Measurements from ENCODE around the gene CGB7. TPM values are rescaled to one million over a fixed set of nuclear protein-coding genes. Genes with fewer than 3 reads are reported as not detected.

Gene CGB7
- total RNA-seq, 1 experiment from 2014 or later = 0.95 TPM

GRCh38 chr19:49061445-49061844, 3.9 kb upstream of the CGB7 start:
- no peak for DNase-seq (ENCODE audit: low read depth, low spot score)
- H3K4me1 ChIP-seq (ENCODE audit: control insufficient read depth, insufficient read depth, low read length) = peaks cover 4% of the 10 kb centered on the region; the same call in 1 of the 2 replicates
- no peak overlapping the region for H3K4me3 ChIP-seq (ENCODE audit: low read depth in 2 of 2, low read length in 2 of 2)
- H3K27me3 ChIP-seq (ENCODE audit: control insufficient read depth, insufficient read depth, low read length) = no peaks in the 10 kb centered on the region
- TF ChIP-seq SIN3A (IDR thresholded peaks at IDR 0.05; ENCODE audit: borderline replicate concordance, insufficient read depth, low read depth, low read length) = no peak
- TF ChIP-seq POLR2AphosphoS5 (IDR thresholded peaks at IDR 0.05; ENCODE audit: low read depth, low read length) = no peak
- TF ChIP-seq TCF7L2 (IDR thresholded peaks at IDR 0.05; ENCODE audit: low read depth, low read length) = no peak
- TF ChIP-seq, protein P1, sequence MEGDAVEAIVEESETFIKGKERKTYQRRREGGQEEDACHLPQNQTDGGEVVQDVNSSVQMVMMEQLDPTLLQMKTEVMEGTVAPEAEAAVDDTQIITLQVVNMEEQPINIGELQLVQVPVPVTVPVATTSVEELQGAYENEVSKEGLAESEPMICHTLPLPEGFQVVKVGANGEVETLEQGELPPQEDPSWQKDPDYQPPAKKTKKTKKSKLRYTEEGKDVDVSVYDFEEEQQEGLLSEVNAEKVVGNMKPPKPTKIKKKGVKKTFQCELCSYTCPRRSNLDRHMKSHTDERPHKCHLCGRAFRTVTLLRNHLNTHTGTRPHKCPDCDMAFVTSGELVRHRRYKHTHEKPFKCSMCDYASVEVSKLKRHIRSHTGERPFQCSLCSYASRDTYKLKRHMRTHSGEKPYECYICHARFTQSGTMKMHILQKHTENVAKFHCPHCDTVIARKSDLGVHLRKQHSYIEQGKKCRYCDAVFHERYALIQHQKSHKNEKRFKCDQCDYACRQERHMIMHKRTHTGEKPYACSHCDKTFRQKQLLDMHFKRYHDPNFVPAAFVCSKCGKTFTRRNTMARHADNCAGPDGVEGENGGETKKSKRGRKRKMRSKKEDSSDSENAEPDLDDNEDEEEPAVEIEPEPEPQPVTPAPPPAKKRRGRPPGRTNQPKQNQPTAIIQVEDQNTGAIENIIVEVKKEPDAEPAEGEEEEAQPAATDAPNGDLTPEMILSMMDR (IDR thresholded peaks at IDR 0.05) = no peak
- TF ChIP-seq, protein P2, sequence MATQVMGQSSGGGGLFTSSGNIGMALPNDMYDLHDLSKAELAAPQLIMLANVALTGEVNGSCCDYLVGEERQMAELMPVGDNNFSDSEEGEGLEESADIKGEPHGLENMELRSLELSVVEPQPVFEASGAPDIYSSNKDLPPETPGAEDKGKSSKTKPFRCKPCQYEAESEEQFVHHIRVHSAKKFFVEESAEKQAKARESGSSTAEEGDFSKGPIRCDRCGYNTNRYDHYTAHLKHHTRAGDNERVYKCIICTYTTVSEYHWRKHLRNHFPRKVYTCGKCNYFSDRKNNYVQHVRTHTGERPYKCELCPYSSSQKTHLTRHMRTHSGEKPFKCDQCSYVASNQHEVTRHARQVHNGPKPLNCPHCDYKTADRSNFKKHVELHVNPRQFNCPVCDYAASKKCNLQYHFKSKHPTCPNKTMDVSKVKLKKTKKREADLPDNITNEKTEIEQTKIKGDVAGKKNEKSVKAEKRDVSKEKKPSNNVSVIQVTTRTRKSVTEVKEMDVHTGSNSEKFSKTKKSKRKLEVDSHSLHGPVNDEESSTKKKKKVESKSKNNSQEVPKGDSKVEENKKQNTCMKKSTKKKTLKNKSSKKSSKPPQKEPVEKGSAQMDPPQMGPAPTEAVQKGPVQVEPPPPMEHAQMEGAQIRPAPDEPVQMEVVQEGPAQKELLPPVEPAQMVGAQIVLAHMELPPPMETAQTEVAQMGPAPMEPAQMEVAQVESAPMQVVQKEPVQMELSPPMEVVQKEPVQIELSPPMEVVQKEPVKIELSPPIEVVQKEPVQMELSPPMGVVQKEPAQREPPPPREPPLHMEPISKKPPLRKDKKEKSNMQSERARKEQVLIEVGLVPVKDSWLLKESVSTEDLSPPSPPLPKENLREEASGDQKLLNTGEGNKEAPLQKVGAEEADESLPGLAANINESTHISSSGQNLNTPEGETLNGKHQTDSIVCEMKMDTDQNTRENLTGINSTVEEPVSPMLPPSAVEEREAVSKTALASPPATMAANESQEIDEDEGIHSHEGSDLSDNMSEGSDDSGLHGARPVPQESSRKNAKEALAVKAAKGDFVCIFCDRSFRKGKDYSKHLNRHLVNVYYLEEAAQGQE (IDR thresholded peaks at IDR 0.05; ENCODE audit: insufficient read depth in 1 of 2, low read depth in 2 of 2, low read length in 1 of 2) = no peak
- intact Hi-C loops (cut with micrococcal nuclease; ENCODE audit: unreplicated experiment) = no loop called here
- BruUV-seq (replicated peaks) = no TSS peak
- ATAC-seq = no peak
- H3K27ac ChIP-seq (ENCODE audit: low read length) = no peak overlapping the region
- POLR2A ChIA-PET = no interaction called here
- in situ Hi-C loops (cut with HindIII; ENCODE audit: low pct_unique_long_range_greater_than_20kb, low sequenced_read_pairs) = no loop called here
- H3K36me3 ChIP-seq (ENCODE audit: control insufficient read depth, insufficient read depth, low read length) = no peaks in the 10 kb centered on the region
- CTCF ChIA-PET = no interaction called here
- H3K9me3 ChIP-seq (ENCODE audit: control insufficient read depth, insufficient read depth, low read depth, low read length) = no peaks in the 10 kb centered on the region

DNA sequence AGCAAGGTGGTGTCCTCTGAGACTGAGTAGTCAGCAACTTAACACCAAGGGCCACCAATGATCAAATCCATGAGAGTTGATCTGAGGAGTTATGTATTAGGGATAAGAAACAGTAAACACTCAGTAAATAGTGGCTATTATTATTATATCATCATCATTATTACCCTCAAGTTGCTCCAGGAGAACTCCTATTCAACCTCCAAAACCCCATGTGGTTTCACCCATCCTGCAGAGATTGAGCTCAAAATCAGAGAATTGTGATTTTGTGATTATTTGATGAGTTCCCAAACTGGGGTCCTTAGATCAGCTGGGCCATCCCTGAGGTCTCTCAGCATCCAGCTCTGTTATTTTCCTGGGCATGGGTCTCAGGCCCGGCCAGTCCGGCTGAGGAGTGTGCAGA, 3.5 kb upstream of the CGB7 start:
- BruUV-seq (replicated peaks) = no TSS peak
- Histone ChIP-seq H3K4me3 (ENCODE audit: low read depth in 2 of 2, low read length in 2 of 2) (no peak overlapping the region), H3K4me1 (ENCODE audit: control insufficient read depth, insufficient read depth, low read length) (peaks cover 4% of the 10 kb centered on the region; the same call in 1 of the 2 replicates), H3K27me3 (ENCODE audit: control insufficient read depth, insufficient read depth, low read length) (no peaks in the 10 kb centered on the region), H3K9me3 (ENCODE audit: control insufficient read depth, insufficient read depth, low read depth, low read length) (no peaks in the 10 kb centered on the region), H3K27ac (ENCODE audit: low read length) (no peak overlapping the region), H3K36me3 (ENCODE audit: control insufficient read depth, insufficient read depth, low read length) (no peaks in the 10 kb centered on the region)
- intact Hi-C loops (cut with micrococcal nuclease; ENCODE audit: unreplicated experiment) = no loop called here
- DNase-seq (ENCODE audit: low read depth, low spot score) (no peak), ATAC-seq (no peak)
- in situ Hi-C loops (cut with HindIII; ENCODE audit: low pct_unique_long_range_greater_than_20kb, low sequenced_read_pairs) = no loop called here
- TF ChIP-seq TCF7L2 (IDR thresholded peaks at IDR 0.05; ENCODE audit: low read depth, low read length) (no peak), SIN3A (IDR thresholded peaks at IDR 0.05; ENCODE audit: borderline replicate concordance, insufficient read depth, low read depth, low read length) (no peak), POLR2AphosphoS5 (IDR thresholded peaks at IDR 0.05; ENCODE audit: low read depth, low read length) (no peak)
- TF ChIP-seq, protein P1 (IDR thresholded peaks at IDR 0.05) = no peak
- TF ChIP-seq, protein P2 (IDR thresholded peaks at IDR 0.05; ENCODE audit: insufficient read depth in 1 of 2, low read depth in 2 of 2, low read length in 1 of 2) = no peak
- ChIA-PET POLR2A (no interaction called here), CTCF (no interaction called here)
